Panc1 (cell line): ENCODE data around the gene PTK6.

Source experiments
- POLR2AphosphoS5 ChIP-seq: IDR thresholded peaks from 2 replicates; pipeline ENCODE4 v1.6.1; 2012; ENCODE audit warnings: mild to moderate bottlenecking, low read depth, low read length, moderate library complexity
- SIN3A ChIP-seq: IDR thresholded peaks from 2 replicates; pipeline ENCODE4 v1.6.1; 2012; ENCODE audit warnings: low read depth, mild to moderate bottlenecking, low read length, moderate library complexity, borderline replicate concordance; ENCODE audit not compliant: insufficient read depth
- TF ChIP-seq, protein P1 (sequence below): fragments of 450-650 bp; IDR thresholded peaks from 2 replicates; pipeline ENCODE4 v1.5.1; 2017; ENCODE audit warnings: mild to moderate bottlenecking

DNA sequence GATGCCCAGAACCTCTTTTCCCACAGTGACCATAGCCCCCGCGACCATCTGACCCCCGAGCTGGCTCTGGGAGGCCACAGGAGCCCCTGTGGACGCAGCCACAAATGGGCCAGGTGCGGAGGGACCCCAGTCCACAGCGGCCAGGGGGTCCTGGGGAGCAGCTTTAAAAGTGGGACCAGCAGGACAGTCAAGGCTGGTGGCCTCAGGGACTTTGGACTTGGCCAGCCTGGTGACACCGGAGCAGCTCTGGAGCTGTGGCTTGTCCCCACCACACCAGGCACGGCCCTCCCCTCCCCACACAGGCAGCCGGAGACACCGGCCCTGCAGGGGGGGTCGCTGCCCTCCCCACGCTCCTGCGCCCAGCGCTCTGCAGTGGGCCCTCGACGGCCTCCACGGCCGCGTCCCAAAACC is 20.3 kb upstream of the PTK6 start:
- TF ChIP-seq, protein P1, sequence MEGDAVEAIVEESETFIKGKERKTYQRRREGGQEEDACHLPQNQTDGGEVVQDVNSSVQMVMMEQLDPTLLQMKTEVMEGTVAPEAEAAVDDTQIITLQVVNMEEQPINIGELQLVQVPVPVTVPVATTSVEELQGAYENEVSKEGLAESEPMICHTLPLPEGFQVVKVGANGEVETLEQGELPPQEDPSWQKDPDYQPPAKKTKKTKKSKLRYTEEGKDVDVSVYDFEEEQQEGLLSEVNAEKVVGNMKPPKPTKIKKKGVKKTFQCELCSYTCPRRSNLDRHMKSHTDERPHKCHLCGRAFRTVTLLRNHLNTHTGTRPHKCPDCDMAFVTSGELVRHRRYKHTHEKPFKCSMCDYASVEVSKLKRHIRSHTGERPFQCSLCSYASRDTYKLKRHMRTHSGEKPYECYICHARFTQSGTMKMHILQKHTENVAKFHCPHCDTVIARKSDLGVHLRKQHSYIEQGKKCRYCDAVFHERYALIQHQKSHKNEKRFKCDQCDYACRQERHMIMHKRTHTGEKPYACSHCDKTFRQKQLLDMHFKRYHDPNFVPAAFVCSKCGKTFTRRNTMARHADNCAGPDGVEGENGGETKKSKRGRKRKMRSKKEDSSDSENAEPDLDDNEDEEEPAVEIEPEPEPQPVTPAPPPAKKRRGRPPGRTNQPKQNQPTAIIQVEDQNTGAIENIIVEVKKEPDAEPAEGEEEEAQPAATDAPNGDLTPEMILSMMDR: no peak
- no peak for TF ChIP-seq POLR2AphosphoS5
- TF ChIP-seq SIN3A: no peak
